ENCODE data around the gene HADH.
"Not testable (repeated sequence)": the region's sequence is repeated elsewhere in the genome, so short reads cannot be mapped to it uniquely, and the experiment has no call there.

Gene HADH

GRCh38 chr4:108031427-108032083 lies 41.9 kb downstream of the HADH start:
- no peak for DNase-seq (ENCODE audit: low spot score)

- no peak for DNase-seq (ENCODE audit: low spot score)
Observed at GRCh38 chr4:108033348-108033747, 43.7 kb downstream of the HADH start.

GRCh38 chr4:108034565-108034964 lies 44.9 kb downstream of the HADH start:
- no peak for DNase-seq (ENCODE audit: low spot score)

- no peak for DNase-seq (ENCODE audit: low spot score)
Observed at GRCh38 chr4:108035691-108036090, 46.0 kb downstream of the HADH start.

GRCh38 chr4:108036213-108036612 lies 46.5 kb downstream of the HADH start:
- no peak for DNase-seq (ENCODE audit: low spot score)

GRCh38 chr4:108037884-108038283 lies 48.2 kb downstream of the HADH start:
- no peak for DNase-seq (ENCODE audit: low spot score)

- DNase-seq (ENCODE audit: low spot score): no peak
Observed at GRCh38 chr4:108042927-108043326, 53.2 kb downstream of the HADH start.

- no peak for DNase-seq (ENCODE audit: low spot score)
Observed at GRCh38 chr4:108043526-108043925, 53.8 kb downstream of the HADH start.

- DNase-seq (ENCODE audit: low spot score): no peak
Observed at GRCh38 chr4:108044951-108045686, 55.4 kb downstream of the HADH start.

- no peak for DNase-seq (ENCODE audit: low spot score)
Observed at GRCh38 chr4:108045687-108046024, 56.0 kb downstream of the HADH start.

- no peak for DNase-seq (ENCODE audit: low spot score)
Observed at GRCh38 chr4:108047199-108047598, 57.5 kb downstream of the HADH start.

GRCh38 chr4:108048157-108048556 lies 58.5 kb downstream of the HADH start:
- DNase-seq (ENCODE audit: low spot score): no peak

GRCh38 chr4:108048997-108049396 lies 59.3 kb downstream of the HADH start:
- DNase-seq (ENCODE audit: low spot score): no peak

GRCh38 chr4:108049406-108049805 lies 59.7 kb downstream of the HADH start:
- DNase-seq (ENCODE audit: low spot score): no peak

- DNase-seq (ENCODE audit: low spot score): not testable (repeated sequence)
Observed at GRCh38 chr4:108050166-108051111, 60.8 kb downstream of the HADH start.

GRCh38 chr4:108051343-108051742 lies 61.7 kb downstream of the HADH start:
- DNase-seq (ENCODE audit: low spot score): no peak

- DNase-seq (ENCODE audit: low spot score): no peak
Observed at GRCh38 chr4:108052558-108053120, 63.0 kb downstream of the HADH start.

GRCh38 chr4:108053251-108053711 lies 63.6 kb downstream of the HADH start:
- no peak for DNase-seq (ENCODE audit: low spot score)

GRCh38 chr4:108054025-108054638 lies 64.4 kb downstream of the HADH start:
- DNase-seq (ENCODE audit: low spot score): no peak

- no peak for DNase-seq (ENCODE audit: low spot score)
Observed at GRCh38 chr4:108055787-108056186, 66.1 kb downstream of the HADH start.

- DNase-seq (ENCODE audit: low spot score): no peak
Observed at GRCh38 chr4:108056418-108056817, 66.7 kb downstream of the HADH start.
